GM23248 (cell line): Measurements from ENCODE around the gene TIPARP. TPM values are rescaled to one million over a fixed set of nuclear protein-coding genes. Genes with fewer than 3 reads are reported as not detected.
A peak's percentile ranks its signal among the peaks of the same experiment; 100 is the strongest.

Experiments
- DNase-seq: peaks from one replicate; pipeline ENCODE4 v3.0.0-alpha.2; 2015
- H2AFZ ChIP-seq: fragments of 200-600 bp; sonication (generic); 2 replicates; pipeline ENCODE4 v1.6.1; 2016; ENCODE audit warnings: antibody characterized with exemption
- H3F3A ChIP-seq: fragments of 200-600 bp; sonication (generic); 2 replicates; pipeline ENCODE4 v1.6.1; 2016; ENCODE audit warnings: mild to moderate bottlenecking, antibody characterized with exemption, mixed run types; ENCODE audit not compliant: insufficient read depth
- H3K27ac ChIP-seq: fragments of 200-600 bp; sonication (generic); 2 replicates; pipeline ENCODE4 v1.5.1; 2016; ENCODE audit warnings: mild to moderate bottlenecking
- H3K27me3 ChIP-seq: fragments of 200-600 bp; sonication (generic); replicated peaks from 2 replicates; pipeline ENCODE4 v1.6.1; 2016; ENCODE audit warnings: mild to moderate bottlenecking; ENCODE audit not compliant: insufficient read depth
- H3K36me3 ChIP-seq: fragments of 200-600 bp; sonication (generic); 2 replicates; pipeline ENCODE4 v1.6.1; 2016; ENCODE audit warnings: low read depth, mild to moderate bottlenecking
- H3K4me1 ChIP-seq: fragments of 200-600 bp; sonication (generic); 2 replicates; pipeline ENCODE4 v1.6.1; 2016; ENCODE audit warnings: mild to moderate bottlenecking; ENCODE audit not compliant: insufficient read depth
- H3K4me2 ChIP-seq: fragments of 200-600 bp; sonication (generic); one replicate; pipeline ENCODE4 v1.6.1; 2016; ENCODE audit warnings: mild to moderate bottlenecking; ENCODE audit not compliant: unreplicated experiment
- H3K4me3 ChIP-seq: fragments of 200-600 bp; sonication (generic); 2 replicates; pipeline ENCODE4 v1.5.1; 2016; ENCODE audit warnings: mild to moderate bottlenecking
- H3K79me2 ChIP-seq: fragments of 200-600 bp; sonication (generic); 2 replicates; pipeline ENCODE4 v1.6.1; 2016; ENCODE audit warnings: mild to moderate bottlenecking; ENCODE audit not compliant: insufficient read depth
- H3K9ac ChIP-seq: fragments of 200-600 bp; sonication (generic); 2 replicates; pipeline ENCODE4 v1.6.1; 2016; ENCODE audit warnings: mild to moderate bottlenecking
- H3K9me2 ChIP-seq: fragments of 200-600 bp; sonication (generic); 2 replicates; pipeline ENCODE4 v1.6.1; 2016; ENCODE audit warnings: mixed run types, mild to moderate bottlenecking, moderate library complexity; ENCODE audit not compliant: insufficient read depth
- H3K9me3 ChIP-seq: fragments of 200-600 bp; sonication (generic); one replicate; pipeline ENCODE4 v1.6.1; 2017; ENCODE audit warnings: low read depth
- H4K20me1 ChIP-seq: fragments of 200-600 bp; sonication (generic); 2 replicates; pipeline ENCODE4 v1.6.0; 2016; ENCODE audit not compliant: insufficient read depth
- EZH2 ChIP-seq: fragments of 200-600 bp; sonication (generic); IDR thresholded peaks from 2 replicates; pipeline ENCODE4 v1.6.1; 2018; ENCODE audit warnings: antibody characterized with exemption, mild to moderate bottlenecking; ENCODE audit not compliant: insufficient read depth, poor library complexity, severe bottlenecking
- EZH2phosphoT487 ChIP-seq: fragments of 200-600 bp; sonication (generic); IDR thresholded peaks from 2 replicates; pipeline ENCODE4 v1.6.1; 2018; ENCODE audit warnings: antibody characterized with exemption, moderate library complexity, mild to moderate bottlenecking, low read depth; ENCODE audit not compliant: insufficient read depth
- WGBS, 2 experiments: methylation state at CpG; one replicate each; pipeline ENCODE4 v1.1.6; 2015 to 2017; ENCODE audit warnings: low lambda C conversion rate in 2 of 2, low coverage in 1 of 2; ENCODE audit errors: missing lambda C conversion rate in 2 of 2; 5-methylcytosine and 5-hydroxymethylcytosine counted together
- in situ Hi-C: fragments of 300-500 bp; cut with MboI; formaldehyde crosslinking; loops from 2 replicates; pipeline ENCODE4 v1.15.0; 2020
- polyA plus RNA-seq: library from polyadenylated mRNA; unstranded; fragments of >200 nt; fragmentation: Nextera tagmentation; extraction: Ambion mirVana; gene quantifications from 2 replicates; pipeline ENCODE4 v1.2.1, GENCODE V29; 2016
- total RNA-seq: library from RNA; depleted of rRNA; stranded (reverse); fragments of >200 nt; shearing (Covaris generic); gene quantifications from 2 replicates; pipeline ENCODE4 v1.2.3, GENCODE V29; 2014

TIPARP gene
- total and polyA plus RNA-seq, 2 experiments from 2014 or later = 35.1 to 89.5 TPM

GRCh38 chr3:156728267-156728985, 54.0 kb downstream of the TIPARP start:
- no peak overlapping the region for H3K9ac ChIP-seq
- peaks cover 20% of the 10 kb centered on the region for H3K36me3 ChIP-seq
- H3K9me2 ChIP-seq = no peaks in the 10 kb centered on the region
- H3K79me2 ChIP-seq = no peaks in the 10 kb centered on the region
- peak overlapping the region; percentile 66 for H3K27ac ChIP-seq
- no peak for TF ChIP-seq EZH2phosphoT487
- no peak for TF ChIP-seq EZH2
- no peak overlapping the region for H3K4me3 ChIP-seq
- H2AFZ ChIP-seq = no peak overlapping the region
- WGBS, 2 experiments = 63 to 69% methylated on average over 7 of the region's 7 CpGs
- in situ Hi-C loops = no loop called here
- DNase-seq = peak; percentile 74
- no peaks in the 10 kb centered on the region for H4K20me1 ChIP-seq
- peaks cover 10% of the 10 kb centered on the region; the same call in 1 of the 2 replicates for H3K4me1 ChIP-seq
- no peak overlapping the region for H3K4me2 ChIP-seq
- H3F3A ChIP-seq = peaks cover 91% of the 10 kb centered on the region
- H3K9me3 ChIP-seq = no peaks in the 10 kb centered on the region
- H3K27me3 ChIP-seq = no peaks in the 10 kb centered on the region

GRCh38 chr3:156729460-156730179, 55.2 kb downstream of the TIPARP start:
- no peak for DNase-seq
- H3K27ac ChIP-seq = peak overlapping the region; percentile 66
- no peaks in the 10 kb centered on the region for H3K9me3 ChIP-seq
- no peak overlapping the region for H3K4me2 ChIP-seq
- no peak overlapping the region for H3K4me3 ChIP-seq
- TF ChIP-seq EZH2phosphoT487 (no peak), EZH2 (no peak)
- H3K9me2 ChIP-seq = no peaks in the 10 kb centered on the region
- H3K79me2 ChIP-seq = no peaks in the 10 kb centered on the region
- in situ Hi-C loops = no loop called here
- no peak overlapping the region for H2AFZ ChIP-seq
- peaks cover 91% of the 10 kb centered on the region for H3F3A ChIP-seq
- H3K27me3 ChIP-seq = no peaks in the 10 kb centered on the region
- 98 to 100% methylated on average over 2 of the region's 2 CpGs for WGBS, 2 experiments
- no peaks in the 10 kb centered on the region for H4K20me1 ChIP-seq
- H3K36me3 ChIP-seq = peaks cover 14% of the 10 kb centered on the region
- H3K9ac ChIP-seq = no peak overlapping the region
- peaks cover 10% of the 10 kb centered on the region; the same call in 1 of the 2 replicates for H3K4me1 ChIP-seq

- in situ Hi-C loops = no loop called here
- H3K27me3 ChIP-seq = no peaks in the 10 kb centered on the region
These were observed 57.4 kb downstream of the TIPARP start for GRCh38 chr3:156731813-156732212.

GRCh38 chr3:156732261-156732660, 57.9 kb downstream of the TIPARP start:
- Histone ChIP-seq H3F3A (peaks cover 75% of the 10 kb centered on the region), H3K79me2 (no peaks in the 10 kb centered on the region), H3K4me3 (no peak overlapping the region), H3K4me1 (peaks cover 15% of the 10 kb centered on the region; the same call in 1 of the 2 replicates), H3K27ac (no peak overlapping the region), H2AFZ (no peak overlapping the region), H3K36me3 (no peaks in the 10 kb centered on the region), H3K4me2 (no peak overlapping the region), H4K20me1 (no peaks in the 10 kb centered on the region), H3K9me3 (no peaks in the 10 kb centered on the region), H3K9me2 (no peaks in the 10 kb centered on the region), H3K27me3 (no peaks in the 10 kb centered on the region), H3K9ac (no peak overlapping the region)
- no peak for TF ChIP-seq EZH2
- no peak for TF ChIP-seq EZH2phosphoT487
- 71 to 74% methylated on average over 6 of the region's 6 CpGs for WGBS, 2 experiments
- in situ Hi-C loops = no loop called here
- no peak for DNase-seq

More at GRCh38 chr3:156731813-156732212, 57.4 kb downstream of the TIPARP start:
- Histone ChIP-seq H3K79me2 (no peaks in the 10 kb centered on the region), H3K4me3 (no peak overlapping the region), H3K27ac (no peak overlapping the region), H3K4me1 (peaks cover 15% of the 10 kb centered on the region; the same call in 1 of the 2 replicates), H3K36me3 (peaks cover under 1% of the 10 kb centered on the region; the same call in 1 of the 2 replicates), H3K9me3 (no peaks in the 10 kb centered on the region), H2AFZ (no peak overlapping the region), H3F3A (peaks cover 79% of the 10 kb centered on the region), H4K20me1 (no peaks in the 10 kb centered on the region), H3K9me2 (no peaks in the 10 kb centered on the region), H3K9ac (no peak overlapping the region), H3K4me2 (no peak overlapping the region)
- TF ChIP-seq EZH2 (no peak), EZH2phosphoT487 (no peak)
- DNase-seq = no peak
